H1 (cell line): ENCODE measurements around the gene SNAP25. TPM values are rescaled to one million over a fixed set of nuclear protein-coding genes. Genes with fewer than 3 reads are reported as not detected.

Source experiments
- CREB1 ChIP-seq: IDR thresholded peaks from 2 replicates; pipeline ENCODE4 v1.6.1; 2012; ENCODE audit warnings: inconsistent platforms
- CTBP2 ChIP-seq: IDR thresholded peaks from 2 replicates; pipeline ENCODE4 v1.7.0; 2011; ENCODE audit warnings: borderline replicate concordance, mild to moderate bottlenecking, moderate library complexity, mixed read lengths, low read length; ENCODE audit not compliant: insufficient read depth, insufficient read length
- EP300 ChIP-seq, 2 experiments: IDR thresholded peaks; 1 replicate in 1 of 2; 2 replicates in 1 of 2; pipeline ENCODE4 v1.6.1; 2011 to 2012; ENCODE audit warnings: low read depth in 2 of 2, low read length in 2 of 2, mild to moderate bottlenecking in 2 of 2, borderline replicate concordance in 1 of 2, inconsistent platforms in 1 of 2, moderate library complexity in 1 of 2
- FOSL1 ChIP-seq: IDR thresholded peaks from 2 replicates; pipeline ENCODE4 v1.6.1; 2011; ENCODE audit warnings: mild to moderate bottlenecking, low read depth, low read length, moderate library complexity; ENCODE audit not compliant: insufficient read depth
- JUND ChIP-seq: IDR thresholded peaks from 2 replicates; pipeline ENCODE4 v1.6.1; 2011; ENCODE audit warnings: mild to moderate bottlenecking, improper control_type of control experiment, low read length
- POLR2A ChIP-seq, 2 experiments: IDR thresholded peaks; 1 replicate in 1 of 2; 2 replicates in 1 of 2; pipeline ENCODE4 v1.6.1; 2011; ENCODE audit warnings: low read depth in 2 of 2, low read length in 2 of 2, mild to moderate bottlenecking in 2 of 2; ENCODE audit errors: control extremely low read depth in 1 of 2
- SP2 ChIP-seq: IDR thresholded peaks from 2 replicates; pipeline ENCODE4 v1.6.1; 2012; ENCODE audit warnings: mild to moderate bottlenecking, low read length, inconsistent platforms
- polyA plus RNA-seq, 7 experiments: library from polyadenylated mRNA; depleted of rRNA in 3 of 7; stranded (reverse) in 5 of 7; unstranded in 2 of 7; fragments of >200 nt in 5 of 7; fragments of 200-250 nt in 2 of 7; gene quantifications; 1 replicate in 5 of 7; 2 replicates in 1 of 7; 4 replicates in 1 of 7; pipeline versions ENCODE4 v1.2.1 to v1.2.3, GENCODE V29; 2011 to 2013; ENCODE audit warnings: missing spikeins in 2 of 7, mixed read lengths in 2 of 7
- total RNA-seq: library from RNA; stranded (reverse); fragmentation: NEBNext Ultra II Directional; extraction: Animal tissue kit (Norgen Biotek cat#: 25700); gene quantifications from 2 replicates; pipeline ENCODE4 v1.2.1, GENCODE V29; 2021

SNAP25 gene
- total and polyA plus RNA-seq, 2 of the 8 experiments (the other 6 are each of a cell fraction or from before 2014, with no cell fraction given) = 0.51 to 0.52 TPM

DNA sequence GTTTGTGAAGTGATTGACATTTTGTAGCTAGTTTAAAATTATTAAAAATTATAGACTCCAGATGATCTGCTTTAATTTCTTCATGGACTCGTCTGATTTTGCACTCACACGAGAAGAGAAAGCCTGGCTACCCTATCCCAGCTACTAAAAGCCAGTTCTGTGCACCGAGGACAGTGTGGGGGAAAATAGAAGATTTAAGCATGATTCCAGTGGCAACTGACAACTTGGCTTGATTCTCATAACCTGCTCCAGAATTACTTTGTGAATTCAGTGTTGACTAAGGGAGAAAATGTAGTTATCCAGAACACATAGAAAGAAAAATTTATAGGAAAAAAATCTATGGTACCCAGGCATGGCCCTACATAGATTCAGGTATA is 88.7 kb downstream of the SNAP25 start (continued):
- TF ChIP-seq FOSL1 (no peak), CREB1 (no peak), SP2 (no peak), EP300 (IDR thresholded peaks at IDR 0.05; ENCODE audit: borderline replicate concordance in 1 of 2, low read depth in 2 of 2, low read length in 2 of 2) (no peak), CTBP2 (no peak), POLR2A (IDR thresholded peaks at IDR 0.05; ENCODE audit: control extremely low read depth in 1 of 2, low read depth in 2 of 2, low read length in 2 of 2) (no peak), JUND (no peak)
